GM06990 (cell line): ENCODE data around the gene PEPD.

ENCODE experiments used
- DNase-seq: peaks from one replicate; pipeline ENCODE4 v3.0.0-alpha.2; 2011; ENCODE audit not compliant: insufficient read length; ENCODE audit errors: extremely low read depth
- H3K27me3 ChIP-seq: replicated peaks from 2 replicates; pipeline ENCODE4 v1.6.0; 2011; ENCODE audit warnings: low read length; ENCODE audit not compliant: control insufficient read depth, insufficient read depth
- H3K36me3 ChIP-seq: 2 replicates; pipeline ENCODE4 v1.5.1; 2011; ENCODE audit warnings: low read length; ENCODE audit not compliant: control insufficient read depth, insufficient read depth
- H3K4me3 ChIP-seq: replicated peaks from 2 replicates; pipeline ENCODE4 v1.5.1; 2011; ENCODE audit warnings: low read depth, mild to moderate bottlenecking, control low read depth, low read length
- CTCF ChIP-seq: IDR thresholded peaks from 2 replicates; pipeline ENCODE4 v1.5.1; 2011; ENCODE audit warnings: low read length, control low read depth, mild to moderate bottlenecking, inconsistent platforms; ENCODE audit not compliant: insufficient read depth, poor library complexity, severe bottlenecking

PEPD gene

GRCh38 chr19:33409906-33410685, 111.5 kb downstream of the PEPD start:
- DNase-seq: no peak
- H3K36me3 ChIP-seq: no peaks in the 10 kb centered on the region; the same call in 1 of the 2 replicates
- H3K27me3 ChIP-seq: no peaks in the 10 kb centered on the region
- H3K4me3 ChIP-seq: no peak overlapping the region
- no peak for TF ChIP-seq CTCF

GRCh38 chr19:33408538-33409434, 112.8 kb downstream of the PEPD start:
- TF ChIP-seq CTCF: no peak

GRCh38 chr19:33408116-33408515, 113.5 kb downstream of the PEPD start:
- Histone ChIP-seq H3K4me3 (no peak overlapping the region), H3K27me3 (no peaks in the 10 kb centered on the region), H3K36me3 (no peaks in the 10 kb centered on the region; the same call in 1 of the 2 replicates)
- no peak for TF ChIP-seq CTCF
- no peak for DNase-seq

More at GRCh38 chr19:33408538-33409434, 112.8 kb downstream of the PEPD start:
- H3K36me3 ChIP-seq: no peaks in the 10 kb centered on the region; the same call in 1 of the 2 replicates
- no peaks in the 10 kb centered on the region for H3K27me3 ChIP-seq
- DNase-seq: no peak
- no peak overlapping the region for H3K4me3 ChIP-seq

- TF ChIP-seq CTCF: no peak
- Histone ChIP-seq H3K4me3 (no peak overlapping the region), H3K27me3 (no peaks in the 10 kb centered on the region), H3K36me3 (no peaks in the 10 kb centered on the region; the same call in 1 of the 2 replicates)
- DNase-seq: no peak
Measured at GRCh38 chr19:33407716-33408115, 113.9 kb downstream of the PEPD start.

- Histone ChIP-seq H3K36me3 (no peaks in the 10 kb centered on the region; the same call in 1 of the 2 replicates), H3K4me3 (no peak overlapping the region), H3K27me3 (no peaks in the 10 kb centered on the region)
- DNase-seq: no peak
- no peak for TF ChIP-seq CTCF
Measured at GRCh38 chr19:33407140-33407551, 114.4 kb downstream of the PEPD start.
